ENCODE results near the gene PHACTR3. TPM values are rescaled to one million over a fixed set of nuclear protein-coding genes. Genes with fewer than 3 reads are reported as not detected.

Gene PHACTR3
- polyA plus RNA-seq, 1 donor (not counting 4 experiments of a cell fraction or from before 2014, with no cell fraction given), result 2.6 TPM

DNA sequence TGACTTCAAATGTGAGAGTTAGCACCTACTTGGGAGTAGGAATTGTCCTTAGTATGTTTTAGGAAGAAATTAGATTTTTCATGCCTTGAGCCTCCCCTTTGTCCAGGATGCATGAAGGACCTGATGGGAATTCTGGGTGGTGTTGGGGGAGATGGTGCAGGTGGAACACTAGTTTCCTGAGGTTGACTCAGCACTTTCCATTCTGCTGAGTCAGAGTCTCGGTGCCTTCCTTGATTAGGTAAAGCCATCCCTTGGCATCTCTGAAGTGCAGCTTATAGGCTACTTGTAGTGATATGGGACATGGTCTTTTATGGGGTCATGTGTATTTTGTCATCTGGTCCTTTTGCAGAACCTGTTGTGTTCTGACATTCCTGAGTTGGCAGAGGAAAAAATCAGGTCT, 105.3 kb downstream of the PHACTR3 start:
- H3K9ac ChIP-seq (ENCODE audit: control insufficient read depth, extremely low read depth, insufficient read depth, low read length), result no peak overlapping the region
- H4K20me1 ChIP-seq (ENCODE audit: control insufficient read depth, extremely low read depth, insufficient read depth, low read length), result no peaks in the 10 kb centered on the region
- TF ChIP-seq, protein P1, sequence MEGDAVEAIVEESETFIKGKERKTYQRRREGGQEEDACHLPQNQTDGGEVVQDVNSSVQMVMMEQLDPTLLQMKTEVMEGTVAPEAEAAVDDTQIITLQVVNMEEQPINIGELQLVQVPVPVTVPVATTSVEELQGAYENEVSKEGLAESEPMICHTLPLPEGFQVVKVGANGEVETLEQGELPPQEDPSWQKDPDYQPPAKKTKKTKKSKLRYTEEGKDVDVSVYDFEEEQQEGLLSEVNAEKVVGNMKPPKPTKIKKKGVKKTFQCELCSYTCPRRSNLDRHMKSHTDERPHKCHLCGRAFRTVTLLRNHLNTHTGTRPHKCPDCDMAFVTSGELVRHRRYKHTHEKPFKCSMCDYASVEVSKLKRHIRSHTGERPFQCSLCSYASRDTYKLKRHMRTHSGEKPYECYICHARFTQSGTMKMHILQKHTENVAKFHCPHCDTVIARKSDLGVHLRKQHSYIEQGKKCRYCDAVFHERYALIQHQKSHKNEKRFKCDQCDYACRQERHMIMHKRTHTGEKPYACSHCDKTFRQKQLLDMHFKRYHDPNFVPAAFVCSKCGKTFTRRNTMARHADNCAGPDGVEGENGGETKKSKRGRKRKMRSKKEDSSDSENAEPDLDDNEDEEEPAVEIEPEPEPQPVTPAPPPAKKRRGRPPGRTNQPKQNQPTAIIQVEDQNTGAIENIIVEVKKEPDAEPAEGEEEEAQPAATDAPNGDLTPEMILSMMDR (optimal IDR thresholded peaks at IDR 0.05 in 1 of 3, IDR thresholded peaks at IDR 0.05 in 1 of 3, conservative IDR thresholded peaks at IDR 0.05 in 1 of 3; ENCODE audit: extremely low read depth in 1 of 3, insufficient read depth in 2 of 3, low read length in 3 of 3), result no peak
- no peak for TF ChIP-seq EZH2 (IDR thresholded peaks at IDR 0.05; ENCODE audit: low read length)
- no peak for FAIRE-seq
- H3K27me3 ChIP-seq (ENCODE audit: control insufficient read depth, extremely low read depth, insufficient read depth, low read length), result no peaks in the 10 kb centered on the region
- no peak overlapping the region for H2AFZ ChIP-seq (ENCODE audit: control insufficient read depth, low read length)
- dilution Hi-C loops (cut with MboI; ENCODE audit: extremely low pct_ligation_motif_present, low sequenced_read_pairs), result no loop called here
- H3K4me3 ChIP-seq (ENCODE audit: control insufficient read depth in 2 of 3, extremely low read depth in 1 of 3, insufficient read depth in 2 of 3, low read depth in 1 of 3, low read length in 3 of 3), result no peak overlapping the region
- H3K4me2 ChIP-seq (ENCODE audit: control insufficient read depth, extremely low read depth, insufficient read depth, low read depth, low read length), result no peak overlapping the region
- no peak overlapping the region for H3K27ac ChIP-seq (ENCODE audit: control insufficient read depth, insufficient read depth, low read length)
- no peaks in the 10 kb centered on the region for H3K9me3 ChIP-seq (ENCODE audit: control insufficient read depth, low read depth, low read length)
- H3K9me1 ChIP-seq (ENCODE audit: control insufficient read depth, extremely low read depth, insufficient read depth, low read length), result no peaks in the 10 kb centered on the region
- H3K4me1 ChIP-seq (ENCODE audit: control insufficient read depth, extremely low read depth, insufficient read depth, low read length), result no peaks in the 10 kb centered on the region
- no peaks in the 10 kb centered on the region for H3K79me2 ChIP-seq (ENCODE audit: control insufficient read depth, insufficient read depth, low read length)
- H3K36me3 ChIP-seq (ENCODE audit: control insufficient read depth in 2 of 2, extremely low read depth in 1 of 2, insufficient read depth in 2 of 2, low read length in 2 of 2), result no peaks in the 10 kb centered on the region
- DNase-seq (ENCODE audit: low read depth, low spot score), result no peak

DNA sequence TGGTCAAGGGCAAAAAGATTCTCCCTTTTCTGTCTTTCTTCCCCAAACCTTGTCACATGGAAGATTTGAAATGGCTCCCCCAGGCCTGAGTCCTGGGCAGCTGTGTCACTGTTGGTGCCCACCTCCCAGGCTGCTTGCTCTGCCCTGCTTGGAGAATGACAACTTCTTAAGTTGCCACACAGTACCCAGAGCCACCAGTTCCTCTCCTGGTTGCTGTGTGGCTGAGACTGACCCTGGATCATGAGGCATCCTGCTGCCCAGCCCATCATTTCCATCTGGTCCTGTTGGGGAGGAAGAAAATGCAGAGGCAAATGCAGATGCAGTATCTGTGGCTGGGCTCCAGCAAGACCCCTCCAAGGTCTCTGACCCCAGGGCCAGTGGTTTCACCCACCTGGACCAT, 113.7 kb downstream of the PHACTR3 start:
- dilution Hi-C loops (cut with MboI; ENCODE audit: extremely low pct_ligation_motif_present, low sequenced_read_pairs), result no loop called here
- no peaks in the 10 kb centered on the region for H3K9me3 ChIP-seq (ENCODE audit: control insufficient read depth, low read depth, low read length)
- no peak overlapping the region for H3K4me2 ChIP-seq (ENCODE audit: control insufficient read depth, extremely low read depth, insufficient read depth, low read depth, low read length)
- no peak for FAIRE-seq
- no peak overlapping the region for H3K4me3 ChIP-seq (ENCODE audit: control insufficient read depth in 2 of 3, extremely low read depth in 1 of 3, insufficient read depth in 2 of 3, low read depth in 1 of 3, low read length in 3 of 3)
- no peaks in the 10 kb centered on the region for H3K36me3 ChIP-seq (ENCODE audit: control insufficient read depth in 2 of 2, extremely low read depth in 1 of 2, insufficient read depth in 2 of 2, low read length in 2 of 2)
- TF ChIP-seq EZH2 (IDR thresholded peaks at IDR 0.05; ENCODE audit: low read length), result no peak
- TF ChIP-seq, protein P1 (optimal IDR thresholded peaks at IDR 0.05 in 1 of 3, IDR thresholded peaks at IDR 0.05 in 1 of 3, conservative IDR thresholded peaks at IDR 0.05 in 1 of 3; ENCODE audit: extremely low read depth in 1 of 3, insufficient read depth in 2 of 3, low read length in 3 of 3), result no peak
- H2AFZ ChIP-seq (ENCODE audit: control insufficient read depth, low read length), result no peak overlapping the region
- no peak for DNase-seq (ENCODE audit: low read depth, low spot score)
- H3K79me2 ChIP-seq (ENCODE audit: control insufficient read depth, insufficient read depth, low read length), result no peaks in the 10 kb centered on the region
- H3K27me3 ChIP-seq (ENCODE audit: control insufficient read depth, extremely low read depth, insufficient read depth, low read length), result no peaks in the 10 kb centered on the region
- H3K4me1 ChIP-seq (ENCODE audit: control insufficient read depth, extremely low read depth, insufficient read depth, low read length), result no peaks in the 10 kb centered on the region
- no peaks in the 10 kb centered on the region for H4K20me1 ChIP-seq (ENCODE audit: control insufficient read depth, extremely low read depth, insufficient read depth, low read length)
- H3K9ac ChIP-seq (ENCODE audit: control insufficient read depth, extremely low read depth, insufficient read depth, low read length), result no peak overlapping the region
- H3K27ac ChIP-seq (ENCODE audit: control insufficient read depth, insufficient read depth, low read length), result no peak overlapping the region
- no peaks in the 10 kb centered on the region for H3K9me1 ChIP-seq (ENCODE audit: control insufficient read depth, extremely low read depth, insufficient read depth, low read length)
